K562 (cell line): ENCODE results near the gene CDH6. TPM values are rescaled to one million over a fixed set of nuclear protein-coding genes. Genes with fewer than 3 reads are reported as not detected.

Source experiments
- ATAC-seq: fragments of 200-7000 bp; cut with Tn5 transposase; 3 replicates; pipeline ENCODE4 v1.9.1; 2020; ENCODE audit warnings: moderate library complexity
- BruUV-seq: library from RNA; stranded (reverse); fragments of 400-500 nt; replicated peaks from 2 replicates; lab custom pipeline; 2021; lab: Mats Ljungman, UMichigan
- CTCF ChIA-PET: fragments of 300-600 bp; formaldehyde crosslinking; extraction: SDS; loops from one replicate; lab custom pipeline; 2021; ENCODE audit warnings: low intra/inter-chr PET ratio; lab: Yijun Ruan, JAX
- POLR2A ChIA-PET: fragments of 300-600, 350-650 bp; sonication (Branson Sonifier 250); formaldehyde crosslinking; extraction: SDS; loops from one replicate; lab custom pipeline; 2021; ENCODE audit warnings: antibody characterized with exemption, inconsistent platforms; lab: Yijun Ruan, JAX
- DNase-seq, 4 experiments: peaks; one replicate each; pipeline versions ENCODE4 v3.0.0 to v3.0.0-alpha.2; 2011 to 2018; ENCODE audit warnings: low spot score in 3 of 4, mixed read lengths in 3 of 4; ENCODE audit errors: extremely low read depth in 1 of 4
- FAIRE-seq: peaks from 2 replicates; lab custom pipeline; 2011; peaks lifted over from hg19 to GRCh38; lab: Jason Lieb, UNC
- H2AFZ ChIP-seq: 2 replicates; pipeline ENCODE4 v1.6.0; 2011; ENCODE audit warnings: low read depth, low read length, control low read depth, inconsistent platforms
- H3K27ac ChIP-seq: fragments of 200-600 bp; 3 replicates; pipeline ENCODE4 v1.8.0; 2011; ENCODE audit warnings: low read depth, mild to moderate bottlenecking, control low read depth, inconsistent platforms, low read length, moderate library complexity, mixed read lengths; ENCODE audit errors: extremely low read depth
- H3K27me3 ChIP-seq, 2 experiments: fragments of 300-600 bp in 1 of 2; 2 replicates in 1 of 2; 3 replicates in 1 of 2; pipeline versions ENCODE4 v1.6.0 to v1.8.0; 2011; ENCODE audit warnings: inconsistent platforms in 2 of 2, low read length in 2 of 2, mild to moderate bottlenecking in 1 of 2, mixed read lengths in 1 of 2, moderate library complexity in 1 of 2; ENCODE audit not compliant: control insufficient read depth in 2 of 2, insufficient read depth in 2 of 2
- H3K36me3 ChIP-seq: fragments of 300-600 bp; 3 replicates; pipeline ENCODE4 v1.8.0; 2011; ENCODE audit warnings: mild to moderate bottlenecking, low read length, inconsistent platforms; ENCODE audit not compliant: control insufficient read depth, insufficient read depth
- H3K4me1 ChIP-seq, 2 experiments: fragments of 200-600 bp in 1 of 2; replicated peaks in 1 of 2; 2 replicates in 1 of 2; 3 replicates in 1 of 2; pipeline versions ENCODE4 v1.5.1 to v1.8.0; 2011; ENCODE audit warnings: inconsistent platforms in 2 of 2, low read length in 2 of 2, mild to moderate bottlenecking in 1 of 2, mixed read lengths in 1 of 2, moderate library complexity in 1 of 2; ENCODE audit not compliant: control insufficient read depth in 2 of 2, insufficient read depth in 2 of 2
- H3K4me2 ChIP-seq: 2 replicates; pipeline ENCODE4 v1.6.1; 2011; ENCODE audit warnings: low read length, control low read depth, inconsistent platforms, mixed read lengths; ENCODE audit not compliant: insufficient read depth
- H3K4me3 ChIP-seq: fragments of 200-600 bp; sonication (generic), shearing (Covaris generic); 2 replicates; pipeline ENCODE4 v1.5.1; 2016; ENCODE audit warnings: control low read depth, inconsistent platforms
- H3K79me2 ChIP-seq: fragments of 200-600 bp; 3 replicates; pipeline ENCODE4 v1.8.0; 2011; ENCODE audit warnings: low read length, inconsistent platforms; ENCODE audit not compliant: control insufficient read depth, insufficient read depth
- H3K9ac ChIP-seq, 2 experiments: 2 replicates each; pipeline versions ENCODE4 v1.6.0 to v1.6.1; 2011; ENCODE audit warnings: low read depth in 2 of 2, low read length in 2 of 2, control low read depth in 1 of 2, inconsistent platforms in 1 of 2, mild to moderate bottlenecking in 1 of 2, mixed read lengths in 1 of 2; ENCODE audit not compliant: insufficient read depth in 1 of 2
- H3K9me1 ChIP-seq: one replicate; pipeline ENCODE4 v1.6.0; 2011; ENCODE audit warnings: inconsistent platforms, mild to moderate bottlenecking, low read length, moderate library complexity; ENCODE audit not compliant: control insufficient read depth, insufficient read depth
- H3K9me3 ChIP-seq: replicated peaks from 2 replicates; pipeline ENCODE4 v1.5.1; 2011; ENCODE audit warnings: low read depth, low read length, inconsistent platforms; ENCODE audit not compliant: control insufficient read depth, insufficient read depth
- H4K20me1 ChIP-seq: replicated peaks from 2 replicates; pipeline ENCODE4 v1.6.1; 2011; ENCODE audit warnings: low read length, inconsistent platforms, mixed read lengths; ENCODE audit not compliant: control insufficient read depth, insufficient read depth
- HOMEZ ChIP-seq: fragments of 250-450 bp; sonication (Bioruptor Pico); IDR thresholded peaks from 2 replicates; pipeline ENCODE4 v1.4.0; 2020; ENCODE audit warnings: mild to moderate bottlenecking, moderate library complexity
- MXD1 ChIP-seq: fragments of 250-450 bp; sonication (Bioruptor Pico); IDR thresholded peaks from 2 replicates; pipeline ENCODE4 v1.8.0; 2021; ENCODE audit warnings: borderline replicate concordance, mild to moderate bottlenecking, moderate library complexity; ENCODE audit not compliant: poor library complexity, severe bottlenecking
- MYC ChIP-seq, 2 experiments: fragments of 250-450 bp in 1 of 2; sonication (Bioruptor Pico) in 1 of 2; IDR thresholded peaks; 2 replicates each; pipeline versions ENCODE4 v1.5.1 to v1.6.1; 2012 to 2021; ENCODE audit warnings: low read depth in 2 of 2, borderline replicate concordance in 1 of 2, improper control_type of control experiment in 1 of 2, low read length in 1 of 2, mild to moderate bottlenecking in 1 of 2, moderate library complexity in 1 of 2
- POLR3A ChIP-seq: IDR thresholded peaks from 2 replicates; pipeline ENCODE4 v1.6.1; 2011; ENCODE audit warnings: borderline replicate concordance, mild to moderate bottlenecking, moderate library complexity; ENCODE audit not compliant: insufficient read length, insufficient read depth; ENCODE audit errors: extremely low read depth
- PTTG1 ChIP-seq: fragments of 450-650 bp; IDR thresholded peaks from 2 replicates; pipeline ENCODE4 v1.6.1; 2016; ENCODE audit warnings: low read depth, mild to moderate bottlenecking, missing genetic modification characterization, missing compliant biosample characterization
- TEAD2 ChIP-seq: fragments of 450-650 bp; IDR thresholded peaks from 2 replicates; pipeline ENCODE4 v1.6.1; 2016; ENCODE audit warnings: missing genetic modification characterization, control low read depth, missing compliant biosample characterization
- ZBTB8A ChIP-seq: fragments of 450-650 bp; IDR thresholded peaks from 2 replicates; pipeline ENCODE4 v1.6.1; 2018; ENCODE audit warnings: mild to moderate bottlenecking, moderate library complexity; ENCODE audit not compliant: partially characterized antibody
- ZNF282 ChIP-seq: sonication (generic); formaldehyde crosslinking; IDR thresholded peaks from 2 replicates; pipeline ENCODE4 v1.8.1; 2023; ENCODE audit warnings: missing genetic modification reagents
- ZNF3 ChIP-seq: fragments of 250-450 bp; sonication (Bioruptor Pico); IDR thresholded peaks from 2 replicates; pipeline ENCODE4 v1.5.0; 2021; ENCODE audit warnings: mild to moderate bottlenecking, moderate library complexity
- WGBS: fragments of 100-300 bp; shearing (Covaris generic); methylation state at CpG from one replicate; pipeline ENCODE4 v1.1.6; 2016; ENCODE audit warnings: low coverage, mixed read lengths; ENCODE audit not compliant: insufficient coverage; ENCODE audit errors: missing lambda C conversion rate; 5-methylcytosine and 5-hydroxymethylcytosine counted together
- in situ Hi-C: fragments of 300-500 bp; cut with MboI; formaldehyde crosslinking; loops from 4 replicates; pipeline ENCODE4 v1.15.0; 2018; ENCODE audit warnings: inconsistent platforms, mixed read lengths
- intact Hi-C: fragments of 100-400 bp; cut with micrococcal nuclease; formaldehyde crosslinking; loops from 2 replicates; pipeline ENCODE4 v1.14.2; 2022
- polyA plus RNA-seq, 8 experiments: library from polyadenylated mRNA; depleted of rRNA in 4 of 8; stranded (reverse) in 5 of 8; unstranded in 3 of 8; fragments of >200 nt; fragmentation: Nextera tagmentation in 2 of 8; fragmentation: Illumina TruSeq in 1 of 8; extraction: Ambion mirVana in 2 of 8; extraction: Trizol in 1 of 8; gene quantifications; 2 replicates each; pipeline versions ENCODE4 v1.2.1 to v1.2.3, GENCODE V29; 2011 to 2014; ENCODE audit warnings: inconsistent platforms in 1 of 8, missing spikeins in 1 of 8
- total RNA-seq, 7 experiments: library from RNA; depleted of rRNA in 6 of 7; stranded (reverse); fragments of >200 nt in 6 of 7; fragmentation: Illumina TruSeq in 2 of 7; extraction: Trizol in 2 of 7; gene quantifications; 2 replicates each; pipeline versions ENCODE4 v1.2.1 to v1.2.3, GENCODE V29; 2011 to 2021; ENCODE audit warnings: low replicate concordance in 1 of 7

CDH6 gene
- total and polyA plus RNA-seq, 9 of the 15 experiments (the other 6 are each of a cell fraction or from before 2014, with no cell fraction given), result not detected

GRCh38 chr5:31173614-31174013, 19.9 kb upstream of the CDH6 start:
- no peaks in the 10 kb centered on the region for H3K4me1 ChIP-seq
- FAIRE-seq (no peak), DNase-seq (no peak), ATAC-seq (no peak)
- H3K4me2 ChIP-seq, result no peak overlapping the region
- no peaks in the 10 kb centered on the region for H3K9me1 ChIP-seq
- no peak overlapping the region for H3K9ac ChIP-seq
- intact Hi-C loops (no loop called here), in situ Hi-C loops (no loop called here)
- POLR2A ChIA-PET, result no interaction called here
- no peaks in the 10 kb centered on the region for H3K79me2 ChIP-seq
- no TSS peak for BruUV-seq
- no peaks in the 10 kb centered on the region for H3K9me3 ChIP-seq
- no peaks in the 10 kb centered on the region for H3K27me3 ChIP-seq
- H4K20me1 ChIP-seq, result no peaks in the 10 kb centered on the region
- no peak overlapping the region for H3K27ac ChIP-seq
- no peaks in the 10 kb centered on the region for H3K36me3 ChIP-seq
- no peak overlapping the region for H3K4me3 ChIP-seq
- TF ChIP-seq ZBTB8A (no peak), POLR3A (no peak), PTTG1 (tag) (no peak), ZNF282 (CRISPR knock-in tag) (no peak), TEAD2 (tag) (no peak), HOMEZ (CRISPR knock-in tag) (no peak), MXD1 (CRISPR knock-in tag) (no peak), MYC (IDR thresholded peaks at IDR 0.05; ENCODE audit: low read depth, low read length) (no peak), MYC (CRISPR knock-in tag; IDR thresholded peaks at IDR 0.05; ENCODE audit: borderline replicate concordance, low read depth) (no peak), ZNF3 (CRISPR knock-in tag) (no peak)
- TF ChIP-seq, all 486 proteins: peak for 0
- no peak overlapping the region for H2AFZ ChIP-seq
- CTCF ChIA-PET, result no interaction called here
- 0% methylated on average over 3 of the region's 3 CpGs for WGBS
